Measurements from ENCODE around the gene GRK5.
"Not testable (repeated sequence)": the region's sequence is repeated elsewhere in the genome, so short reads cannot be mapped to it uniquely, and the experiment has no call there.

The GRK5 gene

DNA sequence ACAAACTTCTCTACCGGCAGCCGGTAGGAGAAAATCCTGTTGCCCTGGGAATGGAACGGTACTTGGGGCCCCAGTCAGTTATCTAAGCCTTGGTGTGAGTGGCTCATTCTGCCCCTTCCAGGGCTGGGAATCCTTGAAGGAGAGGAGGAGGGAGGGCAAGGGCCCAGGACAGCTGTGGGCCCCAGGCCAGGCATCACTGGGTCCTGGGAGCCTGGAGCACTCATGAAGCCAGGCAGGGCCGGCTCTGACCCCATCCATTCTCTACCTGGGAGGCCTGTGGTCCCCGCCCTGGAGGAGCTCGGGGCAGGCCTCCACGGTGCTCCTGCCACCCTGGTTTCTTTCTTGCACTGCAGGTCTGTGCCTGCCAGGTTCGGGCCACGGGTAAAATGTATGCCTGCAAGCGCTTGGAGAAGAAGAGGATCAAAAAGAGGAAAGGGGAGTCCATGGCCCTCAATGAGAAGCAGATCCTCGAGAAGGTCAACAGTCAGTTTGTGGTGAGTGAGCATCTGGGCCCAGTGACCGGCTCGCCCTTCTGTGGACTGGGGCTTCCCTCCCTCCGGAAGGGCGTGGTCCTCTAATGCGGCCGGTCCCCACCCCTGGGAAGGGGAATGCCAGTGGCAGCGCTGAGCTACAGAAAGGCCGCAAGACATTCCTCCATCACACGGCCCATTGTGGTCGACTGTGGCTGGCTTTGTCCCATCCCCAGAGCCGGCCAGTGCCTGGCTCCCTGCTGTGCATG lies 223.8 kb downstream of the GRK5 start:
- H3K36me3 ChIP-seq (ENCODE audit: insufficient read depth, low read length) = peaks cover 35% of the 10 kb centered on the region; the same call in 1 of the 2 replicates

DNA sequence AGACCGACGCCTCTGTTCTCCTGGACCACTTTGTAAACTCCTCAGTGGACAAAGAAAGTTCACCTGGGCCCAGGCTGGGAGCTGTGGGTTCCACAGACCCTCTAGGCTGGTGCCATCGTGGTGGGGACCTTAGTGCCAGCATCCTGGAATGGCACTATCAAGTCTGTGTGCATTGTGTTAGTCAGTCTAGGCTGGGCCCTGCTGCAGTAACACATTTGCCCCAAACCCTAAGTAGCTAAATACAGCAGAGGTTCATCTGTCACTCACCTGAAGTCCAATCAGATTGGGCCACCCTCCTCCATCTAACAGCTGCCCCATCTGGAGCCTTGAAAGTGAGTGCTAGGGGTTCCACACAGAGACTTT lies 224.4 kb downstream of the GRK5 start:
- no peaks in the 10 kb centered on the region for H4K20me1 ChIP-seq (ENCODE audit: insufficient read depth, low read length, poor library complexity, severe bottlenecking)
- no peak overlapping the region for H3K4me3 ChIP-seq (ENCODE audit: low read length, poor library complexity, severe bottlenecking)
- H2AFZ ChIP-seq (ENCODE audit: low read length) = no peak overlapping the region
- H3K36me3 ChIP-seq (ENCODE audit: insufficient read depth, low read length) = peaks cover 34% of the 10 kb centered on the region; the same call in 1 of the 2 replicates
- peaks cover 4% of the 10 kb centered on the region; the same call in 1 of the 2 replicates for H3K9me3 ChIP-seq (ENCODE audit: insufficient read depth, low read depth, low read length)
- H3K4me2 ChIP-seq (ENCODE audit: low read depth, low read length, poor library complexity, severe bottlenecking) = no peak overlapping the region
- H3K4me1 ChIP-seq (ENCODE audit: insufficient read depth, low read length, poor library complexity, severe bottlenecking) = peaks cover 33% of the 10 kb centered on the region
- H3K79me2 ChIP-seq (ENCODE audit: insufficient read depth, low read length) = peaks cover 5% of the 10 kb centered on the region; the same call in 1 of the 2 replicates
- TF ChIP-seq EZH2phosphoT487 (IDR thresholded peaks at IDR 0.05; ENCODE audit: borderline replicate concordance) = no peak
- TF ChIP-seq, protein P1, sequence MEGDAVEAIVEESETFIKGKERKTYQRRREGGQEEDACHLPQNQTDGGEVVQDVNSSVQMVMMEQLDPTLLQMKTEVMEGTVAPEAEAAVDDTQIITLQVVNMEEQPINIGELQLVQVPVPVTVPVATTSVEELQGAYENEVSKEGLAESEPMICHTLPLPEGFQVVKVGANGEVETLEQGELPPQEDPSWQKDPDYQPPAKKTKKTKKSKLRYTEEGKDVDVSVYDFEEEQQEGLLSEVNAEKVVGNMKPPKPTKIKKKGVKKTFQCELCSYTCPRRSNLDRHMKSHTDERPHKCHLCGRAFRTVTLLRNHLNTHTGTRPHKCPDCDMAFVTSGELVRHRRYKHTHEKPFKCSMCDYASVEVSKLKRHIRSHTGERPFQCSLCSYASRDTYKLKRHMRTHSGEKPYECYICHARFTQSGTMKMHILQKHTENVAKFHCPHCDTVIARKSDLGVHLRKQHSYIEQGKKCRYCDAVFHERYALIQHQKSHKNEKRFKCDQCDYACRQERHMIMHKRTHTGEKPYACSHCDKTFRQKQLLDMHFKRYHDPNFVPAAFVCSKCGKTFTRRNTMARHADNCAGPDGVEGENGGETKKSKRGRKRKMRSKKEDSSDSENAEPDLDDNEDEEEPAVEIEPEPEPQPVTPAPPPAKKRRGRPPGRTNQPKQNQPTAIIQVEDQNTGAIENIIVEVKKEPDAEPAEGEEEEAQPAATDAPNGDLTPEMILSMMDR (conservative IDR thresholded peaks at IDR 0.05; ENCODE audit: low read length) = no peak
- no peaks in the 10 kb centered on the region for H3F3A ChIP-seq (ENCODE audit: low read depth)
- no peaks in the 10 kb centered on the region for H3K27me3 ChIP-seq (ENCODE audit: insufficient read depth, low read length, poor library complexity, severe bottlenecking)
- no peak overlapping the region for H3K9ac ChIP-seq (ENCODE audit: low read depth, low read length, poor library complexity, severe bottlenecking)
- no peaks in the 10 kb centered on the region for H3K9me2 ChIP-seq (replicated peaks; ENCODE audit: low read depth, low read length)

More for the DNA sequence above, 223.8 kb downstream of the GRK5 start:
- no peaks in the 10 kb centered on the region for H3F3A ChIP-seq (ENCODE audit: low read depth)
- H3K4me3 ChIP-seq (ENCODE audit: low read length, poor library complexity, severe bottlenecking) = no peak overlapping the region
- peaks cover 33% of the 10 kb centered on the region for H3K4me1 ChIP-seq (ENCODE audit: insufficient read depth, low read length, poor library complexity, severe bottlenecking)
- H3K4me2 ChIP-seq (ENCODE audit: low read depth, low read length, poor library complexity, severe bottlenecking) = no peak overlapping the region
- peaks cover 4% of the 10 kb centered on the region; the same call in 1 of the 2 replicates for H3K9me3 ChIP-seq (ENCODE audit: insufficient read depth, low read depth, low read length)
- peaks cover 5% of the 10 kb centered on the region; the same call in 1 of the 2 replicates for H3K79me2 ChIP-seq (ENCODE audit: insufficient read depth, low read length)
- H3K27me3 ChIP-seq (ENCODE audit: insufficient read depth, low read length, poor library complexity, severe bottlenecking) = no peaks in the 10 kb centered on the region
- H4K20me1 ChIP-seq (ENCODE audit: insufficient read depth, low read length, poor library complexity, severe bottlenecking) = no peaks in the 10 kb centered on the region
- no peaks in the 10 kb centered on the region for H3K9me2 ChIP-seq (replicated peaks; ENCODE audit: low read depth, low read length)
- no peak overlapping the region for H2AFZ ChIP-seq (ENCODE audit: low read length)
- TF ChIP-seq, protein P1 (conservative IDR thresholded peaks at IDR 0.05; ENCODE audit: low read length) = no peak
- peak overlapping the region; percentile 69 for H3K9ac ChIP-seq (ENCODE audit: low read depth, low read length, poor library complexity, severe bottlenecking)

DNA sequence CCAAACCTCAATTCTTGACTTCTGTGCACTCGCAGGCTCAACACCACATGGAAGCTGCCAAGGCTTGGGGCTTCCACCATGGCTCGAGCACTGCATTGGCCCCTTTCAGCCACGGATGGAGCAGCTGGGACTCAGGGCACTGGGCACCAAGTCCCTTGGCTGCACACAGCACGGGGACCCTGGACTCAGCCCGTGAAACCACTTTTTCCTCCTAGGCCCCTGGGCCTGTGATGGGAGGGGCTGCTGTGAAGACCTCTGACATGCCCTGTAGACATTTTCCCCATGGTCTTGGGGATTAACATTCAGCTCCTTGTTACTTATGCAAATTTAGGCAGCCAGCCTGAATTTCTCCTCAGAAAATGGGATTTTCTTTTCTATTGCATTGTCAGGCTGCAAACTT lies 227.6 kb downstream of the GRK5 start:
- H3K9me2 ChIP-seq (replicated peaks; ENCODE audit: low read depth, low read length); H3K9me3 ChIP-seq (ENCODE audit: insufficient read depth, low read depth, low read length); H3K27me3 ChIP-seq (ENCODE audit: insufficient read depth, low read length, poor library complexity, severe bottlenecking); H3K9ac ChIP-seq (ENCODE audit: low read depth, low read length, poor library complexity, severe bottlenecking); H3F3A ChIP-seq (ENCODE audit: low read depth); H3K4me3 ChIP-seq (ENCODE audit: low read length, poor library complexity, severe bottlenecking); H3K79me2 ChIP-seq (ENCODE audit: insufficient read depth, low read length); H2AFZ ChIP-seq (ENCODE audit: low read length); H3K4me2 ChIP-seq (ENCODE audit: low read depth, low read length, poor library complexity, severe bottlenecking); H4K20me1 ChIP-seq (ENCODE audit: insufficient read depth, low read length, poor library complexity, severe bottlenecking): not testable (repeated sequence)
- Histone ChIP-seq H3K4me1 (ENCODE audit: insufficient read depth, low read length, poor library complexity, severe bottlenecking) (peaks cover 12% of the 10 kb centered on the region), H3K36me3 (ENCODE audit: insufficient read depth, low read length) (peaks cover 28% of the 10 kb centered on the region)

DNA sequence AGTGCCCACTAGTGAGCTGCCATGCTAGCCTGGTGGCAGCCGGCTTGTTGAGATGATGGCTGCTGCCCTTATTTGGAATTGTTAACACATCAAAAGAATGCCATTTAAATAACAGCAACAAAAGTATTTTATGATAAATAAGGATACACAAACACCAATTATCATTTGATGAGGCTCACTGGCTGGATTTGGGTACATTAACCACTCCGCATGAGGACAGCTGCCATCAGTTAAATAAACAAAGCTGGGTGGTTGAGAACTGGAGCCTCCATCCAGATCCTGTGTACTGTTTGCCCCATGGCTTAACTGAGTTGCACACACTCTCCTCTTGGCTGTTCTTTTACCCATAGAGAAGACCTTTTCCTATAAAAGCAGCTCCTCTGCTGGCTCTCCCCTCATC lies 231.3 kb downstream of the GRK5 start:
- peaks cover 15% of the 10 kb centered on the region for H3K36me3 ChIP-seq (ENCODE audit: insufficient read depth, low read length)
- no peaks in the 10 kb centered on the region for H3K27me3 ChIP-seq (ENCODE audit: insufficient read depth, low read length, poor library complexity, severe bottlenecking)
- peaks cover 4% of the 10 kb centered on the region; the same call in 1 of the 2 replicates for H3K9me3 ChIP-seq (ENCODE audit: insufficient read depth, low read depth, low read length)
- H4K20me1 ChIP-seq (ENCODE audit: insufficient read depth, low read length, poor library complexity, severe bottlenecking) = no peaks in the 10 kb centered on the region
- H3K79me2 ChIP-seq (ENCODE audit: insufficient read depth, low read length) = no peaks in the 10 kb centered on the region
- no peak overlapping the region for H3K4me3 ChIP-seq (ENCODE audit: low read length, poor library complexity, severe bottlenecking)
- no peak overlapping the region for H3K9ac ChIP-seq (ENCODE audit: low read depth, low read length, poor library complexity, severe bottlenecking)
- H3F3A ChIP-seq (ENCODE audit: low read depth) = no peaks in the 10 kb centered on the region
- H3K4me2 ChIP-seq (ENCODE audit: low read depth, low read length, poor library complexity, severe bottlenecking) = no peak overlapping the region
- TF ChIP-seq, protein P1 (conservative IDR thresholded peaks at IDR 0.05; ENCODE audit: low read length) = no peak
- TF ChIP-seq EZH2phosphoT487 (IDR thresholded peaks at IDR 0.05; ENCODE audit: borderline replicate concordance) = no peak
- peaks cover 16% of the 10 kb centered on the region for H3K4me1 ChIP-seq (ENCODE audit: insufficient read depth, low read length, poor library complexity, severe bottlenecking)
- no peak overlapping the region for H2AFZ ChIP-seq (ENCODE audit: low read length)
- H3K9me2 ChIP-seq (replicated peaks; ENCODE audit: low read depth, low read length) = no peaks in the 10 kb centered on the region

All from Loucy (cell line).